Right lobe of liver (tissue), 6 donors: ENCODE measurements around the gene THAP7. TPM values are rescaled to one million over a fixed set of nuclear protein-coding genes. Genes with fewer than 3 reads are reported as not detected.

Source experiments
- ATAC-seq, 4 donors: fragments of 200-7000 bp; cut with Tn5 transposase; one replicate each; pipeline ENCODE4 v1.9.1; 2020; ENCODE audit warnings: mild to moderate bottlenecking in 4 of 4, moderate library complexity in 4 of 4
- DNase-seq, 3 donors: peaks; one replicate each; pipeline ENCODE4 v3.0.0-alpha.2; 2020
- H3K27ac ChIP-seq, 3 donors: fragments of 200-600 bp; one replicate each; pipeline ENCODE4 v1.8.0; 2022
- H3K27me3 ChIP-seq, 2 donors: fragments of 200-600 bp; one replicate each; pipeline ENCODE4 v1.8.0; 2022
- H3K36me3 ChIP-seq, 4 donors: fragments of 200-600 bp; sonication (generic) in 1 of 4; one replicate each; pipeline versions ENCODE4 v1.5.1 to v1.8.0; 2017 to 2022; ENCODE audit warnings: control low read depth in 1 of 4
- H3K4me1 ChIP-seq, 4 donors: fragments of 200-600 bp; sonication (generic) in 1 of 4; one replicate each; pipeline versions ENCODE4 v1.5.1 to v1.8.0; 2017 to 2022; ENCODE audit warnings: control low read depth in 1 of 4
- H3K4me3 ChIP-seq, 3 donors: fragments of 200-600 bp; one replicate each; pipeline ENCODE4 v1.8.0; 2022
- H3K9me3 ChIP-seq, 4 donors: fragments of 200-600 bp; sonication (generic) in 1 of 4; one replicate each; pipeline versions ENCODE4 v1.5.1 to v1.8.0; 2017 to 2022; ENCODE audit warnings: control low read depth in 1 of 4
- POLR2A ChIP-seq: fragments of 450-650 bp; IDR thresholded peaks from one replicate; pipeline ENCODE4 v1.6.1; 2017; ENCODE audit warnings: antibody characterized with exemption, mild to moderate bottlenecking
- WGBS: methylation state at CpG from one replicate; pipeline ENCODE4 v1.1.6; 2018; ENCODE audit warnings: low coverage, low lambda C conversion rate; ENCODE audit not compliant: insufficient coverage; ENCODE audit errors: missing lambda C conversion rate; 5-methylcytosine and 5-hydroxymethylcytosine counted together
- intact Hi-C, 2 donors: fragments of 100-400 bp; cut with DNase I; formaldehyde crosslinking; loops; one replicate each; pipeline versions ENCODE4 v1.11.2 to v1.14.1; 2022
- total RNA-seq, 6 experiments: library from RNA; depleted of rRNA in 2 of 6; stranded (reverse); fragments of >200 nt in 2 of 6; fragmentation: NEBNext Ultra II Directional in 3 of 6; extraction: Animal tissue kit (Norgen Biotek cat#: 25700) in 3 of 6; gene quantifications; one replicate each; pipeline versions ENCODE4 v1.1.0 to v1.2.4, GENCODE V29; 2016 to 2023
- TF ChIP-seq, protein P1 (sequence below), 4 donors: fragments of 200-600 bp in 3 of 4; fragments of 450-650 bp in 1 of 4; IDR thresholded peaks; one replicate each; pipeline versions ENCODE4 v1.5.1 to v1.8.0; 2016 to 2022; ENCODE audit warnings: antibody characterized with exemption in 4 of 4, mild to moderate bottlenecking in 2 of 4
- donor health status: DM: no; HTN: yes; CAD: no.
- donor health status: DM: no; HTN: no; CAD: no.
- donor health status: DM: no; HTN: no; CAD: no.
- donor health status: DM: no; HTN: yes; CAD: no.
- donor health status: DM: no; HTN: yes; CAD: no.

Gene THAP7
- total RNA-seq, 6 experiments from 2014 or later: 9.3 to 32.5 (median 15.6) TPM

DNA sequence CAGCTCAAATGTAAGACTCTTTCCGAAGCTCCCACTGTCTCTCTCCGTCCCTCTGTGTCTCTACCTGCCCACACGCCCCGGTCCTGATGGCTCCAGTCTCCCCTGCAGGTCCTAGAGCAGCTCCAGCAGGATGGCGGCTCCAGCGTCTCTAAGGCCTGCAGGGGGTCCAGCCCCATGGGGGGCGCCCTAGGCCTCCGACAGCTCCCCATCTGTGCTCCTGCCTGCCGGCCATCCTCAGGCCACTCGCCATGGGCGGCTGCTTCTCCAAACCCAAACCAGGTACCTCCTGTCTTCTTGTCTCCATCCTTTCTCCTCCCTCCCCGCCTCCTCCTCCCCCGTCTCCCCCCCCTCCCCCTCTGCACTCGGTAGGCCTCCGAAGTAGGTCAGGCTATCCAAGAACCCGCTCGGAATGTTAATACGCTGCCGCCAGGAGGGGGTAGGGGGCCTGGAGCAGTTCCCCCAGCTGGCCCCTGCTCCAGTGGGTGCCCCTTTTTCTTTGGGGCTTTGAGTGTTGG lies 34.2 kb downstream of the THAP7 start:
- H3K4me1 ChIP-seq: peaks cover 0 to 5% (median 0%) of the 10 kb centered on the region in 4 donors
- no peak overlapping the region for H3K4me3 ChIP-seq
- H3K27ac ChIP-seq: no peak overlapping the region
- no peaks in the 10 kb centered on the region for H3K27me3 ChIP-seq
- 61% methylated on average over 11 of the region's 19 CpGs for WGBS
- no peaks in the 10 kb centered on the region for H3K36me3 ChIP-seq
- no peaks in the 10 kb centered on the region for H3K9me3 ChIP-seq
- ATAC-seq: no peak
- DNase-seq: no peak
- TF ChIP-seq, protein P1, sequence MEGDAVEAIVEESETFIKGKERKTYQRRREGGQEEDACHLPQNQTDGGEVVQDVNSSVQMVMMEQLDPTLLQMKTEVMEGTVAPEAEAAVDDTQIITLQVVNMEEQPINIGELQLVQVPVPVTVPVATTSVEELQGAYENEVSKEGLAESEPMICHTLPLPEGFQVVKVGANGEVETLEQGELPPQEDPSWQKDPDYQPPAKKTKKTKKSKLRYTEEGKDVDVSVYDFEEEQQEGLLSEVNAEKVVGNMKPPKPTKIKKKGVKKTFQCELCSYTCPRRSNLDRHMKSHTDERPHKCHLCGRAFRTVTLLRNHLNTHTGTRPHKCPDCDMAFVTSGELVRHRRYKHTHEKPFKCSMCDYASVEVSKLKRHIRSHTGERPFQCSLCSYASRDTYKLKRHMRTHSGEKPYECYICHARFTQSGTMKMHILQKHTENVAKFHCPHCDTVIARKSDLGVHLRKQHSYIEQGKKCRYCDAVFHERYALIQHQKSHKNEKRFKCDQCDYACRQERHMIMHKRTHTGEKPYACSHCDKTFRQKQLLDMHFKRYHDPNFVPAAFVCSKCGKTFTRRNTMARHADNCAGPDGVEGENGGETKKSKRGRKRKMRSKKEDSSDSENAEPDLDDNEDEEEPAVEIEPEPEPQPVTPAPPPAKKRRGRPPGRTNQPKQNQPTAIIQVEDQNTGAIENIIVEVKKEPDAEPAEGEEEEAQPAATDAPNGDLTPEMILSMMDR (IDR thresholded peaks at IDR 0.05): no peak
- TF ChIP-seq POLR2A: no peak
- intact Hi-C loops: no loop called here

DNA sequence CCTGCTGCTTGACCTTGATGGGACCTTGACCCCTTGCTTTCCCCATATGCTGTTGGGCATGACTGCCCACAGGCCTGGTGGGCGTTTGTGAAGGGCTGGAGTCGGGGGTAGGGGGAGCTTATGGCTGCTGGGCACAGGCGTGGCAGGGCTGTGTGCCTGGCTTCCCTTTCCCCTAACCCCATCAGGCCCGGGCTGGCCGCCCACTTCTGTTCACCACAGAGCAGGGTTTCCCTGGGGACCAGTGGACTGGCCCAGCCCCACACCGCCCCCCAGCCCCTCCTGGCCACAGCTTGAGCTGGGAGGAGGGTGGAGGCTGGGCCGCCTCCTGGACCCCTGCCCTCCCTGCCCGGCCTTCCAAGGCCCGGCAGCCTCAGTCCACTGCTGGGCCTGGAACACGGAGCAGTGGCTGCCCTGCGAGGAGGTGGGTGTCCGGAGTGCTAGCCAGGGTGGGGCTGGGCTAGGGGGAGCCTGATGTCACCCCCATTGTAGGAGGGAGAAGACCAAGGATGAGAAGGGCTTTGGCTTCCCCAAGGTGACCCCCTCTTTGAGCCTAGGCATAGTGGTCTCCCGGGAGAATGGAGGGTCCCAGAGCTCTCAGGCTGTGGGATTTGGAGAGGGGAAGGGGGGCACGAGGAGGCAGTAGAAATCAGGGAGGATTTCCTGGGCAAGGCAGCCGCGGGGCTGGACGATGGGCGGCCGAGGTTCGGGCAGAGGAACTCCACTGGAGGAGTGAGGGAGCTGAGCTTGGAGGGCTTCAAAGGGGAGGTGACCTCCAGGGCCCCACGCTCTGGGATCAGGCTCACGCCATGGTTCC lies 34.8 kb downstream of the THAP7 start, which contains the start of gene AIFM3:
Gene AIFM3 (plus strand): TSS at position 373 of the 814 bp plus-strand sequence. CDS start 690 bp downstream, outside the sequence.
- ATAC-seq (no peak), DNase-seq (no peak)
- Histone ChIP-seq H3K4me3 (no peak within 1 kb of the TSS), H3K27me3 (no peaks in the 10 kb centered on the region), H3K27ac (no peak within 1 kb of the TSS), H3K4me1 (peaks cover 0 to 5% (median 0%) of the 10 kb centered on the region in 4 donors), H3K36me3 (no peaks in the 10 kb centered on the region), H3K9me3 (no peaks in the 10 kb centered on the region)
- intact Hi-C loops: no loop called here
- WGBS: 79% methylated on average over 10 of the region's 22 CpGs
- TF ChIP-seq POLR2A: no peak
- TF ChIP-seq, protein P1 (IDR thresholded peaks at IDR 0.05): no peak

DNA sequence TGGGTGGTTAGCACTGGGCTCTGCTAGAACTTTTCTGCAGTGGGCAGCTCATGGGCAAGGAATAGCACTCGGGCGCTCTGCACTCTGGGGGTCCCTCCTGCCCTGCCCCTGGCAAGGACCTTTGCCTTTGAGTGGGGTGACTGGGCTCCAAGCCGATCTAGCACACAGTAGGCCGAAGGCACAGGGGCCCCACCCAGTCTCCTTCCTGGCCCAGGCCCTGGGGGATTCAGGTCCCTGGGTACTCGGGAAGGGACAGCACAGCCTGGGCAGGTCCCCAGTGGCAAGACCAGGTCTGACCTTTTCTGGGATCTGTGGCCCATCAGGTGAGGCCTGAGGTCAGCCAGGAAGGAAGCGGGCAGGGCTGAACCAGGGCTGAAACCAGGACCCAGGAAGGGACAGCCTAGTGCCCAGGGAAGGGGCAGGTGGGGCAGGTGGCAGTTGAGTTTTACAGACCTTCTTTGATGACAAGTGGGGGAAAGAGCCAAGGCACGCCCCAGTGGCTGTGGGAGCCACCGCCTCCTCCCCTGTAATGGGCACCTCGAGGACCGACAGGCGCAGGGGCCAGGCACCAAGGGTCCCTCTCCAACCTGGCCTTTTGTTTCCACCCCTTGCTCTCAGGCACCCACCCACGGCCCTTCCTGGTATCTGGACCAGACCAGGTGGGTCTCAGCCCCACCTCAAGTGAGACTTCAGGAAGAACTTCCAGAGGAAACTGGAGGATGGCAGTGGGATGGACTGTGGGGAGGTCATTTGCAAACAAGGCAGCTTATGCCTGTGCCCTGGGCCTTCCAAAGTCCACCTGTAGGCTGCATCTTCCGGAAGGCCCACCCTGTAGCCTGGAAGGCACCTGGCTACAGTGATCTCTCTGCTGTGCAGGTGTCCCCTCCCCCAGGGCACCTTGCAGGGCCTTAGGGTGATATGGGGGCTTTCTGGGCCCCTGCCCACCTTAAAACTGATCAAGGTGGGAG lies 35.7 kb downstream of the THAP7 start:
- DNase-seq: no peak
- TF ChIP-seq POLR2A: no peak
- TF ChIP-seq, protein P1 (IDR thresholded peaks at IDR 0.05): no peak

DNA sequence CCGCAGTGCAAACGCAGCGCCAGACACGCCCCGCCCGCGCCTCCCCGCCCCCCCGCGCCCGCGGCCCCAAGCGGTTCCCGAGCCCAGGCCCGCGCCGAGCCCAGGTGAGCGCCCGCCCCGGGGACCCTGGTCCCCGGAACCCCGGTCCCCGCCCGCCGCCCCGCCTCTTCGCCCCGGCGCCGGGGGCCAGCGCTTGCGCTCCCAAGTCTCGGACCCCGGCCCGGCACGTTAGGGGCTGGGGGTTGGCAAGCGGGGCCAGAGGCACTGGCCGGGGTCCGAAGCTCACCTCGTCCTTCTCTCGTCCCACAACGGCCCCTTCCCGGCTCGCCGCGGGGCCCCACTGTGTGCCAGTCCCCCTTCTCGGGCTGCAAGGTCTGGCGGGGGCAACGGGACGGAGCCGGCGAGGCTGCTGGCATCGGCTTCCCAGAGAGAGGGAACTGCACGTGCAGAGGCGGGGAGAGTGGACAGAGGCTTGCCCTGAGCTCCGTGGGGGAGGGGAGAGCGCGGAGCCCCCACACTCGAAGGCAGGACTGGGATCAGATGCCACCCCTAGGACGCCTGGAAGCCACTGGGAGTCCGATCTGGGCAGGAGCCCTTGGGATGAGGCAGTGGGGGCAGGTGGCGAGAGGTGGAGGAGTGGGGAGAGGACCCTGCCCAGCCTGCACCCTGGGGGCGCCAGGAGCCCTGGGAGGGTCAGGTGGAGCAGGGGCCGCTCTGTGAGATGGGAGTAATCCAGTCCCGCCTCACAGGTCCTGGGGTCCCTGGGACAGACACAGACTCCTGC lies 36.6 kb downstream of the THAP7 start:
- Histone ChIP-seq H3K36me3 (no peaks in the 10 kb centered on the region), H3K4me3 (peak overlapping the region in 1 of 3 donors; percentile 35), H3K27ac (no peak overlapping the region), H3K27me3 (no peaks in the 10 kb centered on the region), H3K9me3 (no peaks in the 10 kb centered on the region), H3K4me1 (peaks cover 0 to 5% (median 0%) of the 10 kb centered on the region in 4 donors)
- intact Hi-C loops: no loop called here
- TF ChIP-seq, protein P1 (IDR thresholded peaks at IDR 0.05): no peak
- TF ChIP-seq POLR2A: no peak
- 8% methylated on average over 31 of the region's 65 CpGs for WGBS
- ATAC-seq: peak in 1 of 4 donors; percentile 20
- peak in 1 of 3 donors; percentile 52 for DNase-seq

More for the DNA sequence above, 35.7 kb downstream of the THAP7 start:
- Histone ChIP-seq H3K9me3 (no peaks in the 10 kb centered on the region), H3K36me3 (no peaks in the 10 kb centered on the region), H3K4me1 (peaks cover 0 to 5% (median 0%) of the 10 kb centered on the region in 4 donors), H3K4me3 (no peak overlapping the region), H3K27ac (no peak overlapping the region), H3K27me3 (no peaks in the 10 kb centered on the region)
- ATAC-seq: peak in 1 of 4 donors; percentile 5
- intact Hi-C loops: no loop called here
- 80% methylated on average over 4 of the region's 13 CpGs for WGBS
